A549 (cell line): ENCODE measurements around the gene ECEL1.

Experiments used
- BHLHE40 ChIP-seq: IDR thresholded peaks from 2 replicates; pipeline ENCODE4 v1.6.1; 2012; ENCODE audit warnings: low read depth, low read length, inconsistent platforms
- CTCF ChIP-seq: fragments of >200 bp; sonication (Bioruptor Twin); formaldehyde crosslinking; IDR thresholded peaks from 3 replicates; pipeline ENCODE4 v1.5.1; 2016
- EHF ChIP-seq: fragments of 250-450 bp; sonication (Bioruptor Pico); IDR thresholded peaks from 2 replicates; pipeline ENCODE4 v1.5.0; 2020; ENCODE audit warnings: mild to moderate bottlenecking
- ELK1 ChIP-seq: fragments of 150-350 bp; IDR thresholded peaks from 2 replicates; pipeline ENCODE4 v1.6.1; 2014; ENCODE audit warnings: low read depth, mild to moderate bottlenecking, low read length
- HMGXB4 ChIP-seq: fragments of 250-450 bp; sonication (Bioruptor Pico); IDR thresholded peaks from 2 replicates; pipeline ENCODE4 v1.5.0; 2021; ENCODE audit warnings: mild to moderate bottlenecking, moderate library complexity, borderline replicate concordance
- JUN ChIP-seq, 2 experiments: fragments of >200 bp; sonication (Bioruptor Twin); formaldehyde crosslinking; IDR thresholded peaks; 2 replicates in 1 of 2; 3 replicates in 1 of 2; pipeline ENCODE4 v1.6.1; 2016 to 2017
- MAX ChIP-seq: IDR thresholded peaks from 2 replicates; pipeline ENCODE4 v1.6.1; 2012
- MAZ ChIP-seq: fragments of 150-350 bp; IDR thresholded peaks from 2 replicates; pipeline ENCODE4 v1.6.1; 2014; ENCODE audit warnings: antibody characterized with exemption, low read depth, low read length, borderline replicate concordance
- MYC ChIP-seq: IDR thresholded peaks from 2 replicates; pipeline ENCODE4 v1.6.1; 2012; ENCODE audit warnings: mild to moderate bottlenecking, inconsistent platforms, low read length, improper control_type of control experiment, borderline replicate concordance
- NFE2L2 ChIP-seq: fragments of 150-350 bp; conservative IDR thresholded peaks from 2 replicates; pipeline ENCODE4 v1.6.1; 2014; ENCODE audit warnings: low read length
- POLR2A ChIP-seq: IDR thresholded peaks from 2 replicates; pipeline ENCODE4 v1.6.1; 2012; ENCODE audit warnings: mild to moderate bottlenecking, low read length
- REST ChIP-seq: fragments of 200-600 bp; sonication (generic); IDR thresholded peaks from 2 replicates; pipeline ENCODE4 v1.6.1; 2016; ENCODE audit warnings: antibody characterized with exemption, mild to moderate bottlenecking, moderate library complexity
- SREBF2 ChIP-seq: fragments of 450-650 bp; IDR thresholded peaks from 2 replicates; pipeline ENCODE4 v1.6.1; 2014; ENCODE audit warnings: mild to moderate bottlenecking, moderate library complexity
- ZC3H11A ChIP-seq: fragments of 450-650 bp; IDR thresholded peaks from 2 replicates; pipeline ENCODE4 v1.6.1; 2014; ENCODE audit warnings: antibody characterized with exemption, mild to moderate bottlenecking

GRCh38 chr2:232488097-232488711 lies 570 bp upstream of the ECEL1 start:
- TF ChIP-seq CTCF (no peak), HMGXB4 (CRISPR knock-in tag) (no peak), MYC (no peak), REST (no peak), BHLHE40 (no peak), MAX (no peak), SREBF2 (no peak), MAZ (no peak), NFE2L2 (no peak), JUN (IDR thresholded peaks at IDR 0.05) (no peak), ELK1 (no peak), ZC3H11A (no peak), EHF (CRISPR knock-in tag) (no peak), POLR2A (no peak)
